Measurements from ENCODE around the gene TSPAN14.

DNA sequence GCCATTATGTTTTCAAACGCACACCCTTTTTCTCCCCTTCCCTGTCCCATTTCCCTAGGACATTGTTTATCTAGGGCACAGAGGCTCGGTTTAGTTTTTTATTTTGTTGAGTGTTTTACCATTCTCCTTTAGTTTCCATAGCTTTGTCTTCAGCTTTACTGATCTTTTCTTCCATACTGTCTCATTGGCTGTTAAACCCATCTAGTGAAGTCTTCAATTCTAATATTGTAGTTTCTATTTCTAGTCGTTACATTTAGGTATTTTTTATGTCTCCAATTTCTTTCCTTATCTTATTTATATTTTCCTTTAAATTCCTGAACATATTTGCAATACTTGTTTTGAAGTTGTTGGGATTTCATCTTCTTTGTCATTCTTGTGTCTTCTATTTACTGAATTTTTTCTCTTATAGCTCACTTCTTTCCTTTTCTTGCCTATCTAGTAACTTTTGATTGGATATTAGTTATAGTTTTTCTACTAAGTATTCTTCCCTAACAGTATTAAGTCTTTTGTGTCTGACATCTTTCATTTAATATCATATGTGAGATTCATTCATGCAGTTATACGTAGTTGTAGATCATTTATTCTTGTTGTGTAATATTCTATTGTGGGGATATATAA is 42.6 kb downstream of the TSPAN14 start:
- TF ChIP-seq, protein P1, sequence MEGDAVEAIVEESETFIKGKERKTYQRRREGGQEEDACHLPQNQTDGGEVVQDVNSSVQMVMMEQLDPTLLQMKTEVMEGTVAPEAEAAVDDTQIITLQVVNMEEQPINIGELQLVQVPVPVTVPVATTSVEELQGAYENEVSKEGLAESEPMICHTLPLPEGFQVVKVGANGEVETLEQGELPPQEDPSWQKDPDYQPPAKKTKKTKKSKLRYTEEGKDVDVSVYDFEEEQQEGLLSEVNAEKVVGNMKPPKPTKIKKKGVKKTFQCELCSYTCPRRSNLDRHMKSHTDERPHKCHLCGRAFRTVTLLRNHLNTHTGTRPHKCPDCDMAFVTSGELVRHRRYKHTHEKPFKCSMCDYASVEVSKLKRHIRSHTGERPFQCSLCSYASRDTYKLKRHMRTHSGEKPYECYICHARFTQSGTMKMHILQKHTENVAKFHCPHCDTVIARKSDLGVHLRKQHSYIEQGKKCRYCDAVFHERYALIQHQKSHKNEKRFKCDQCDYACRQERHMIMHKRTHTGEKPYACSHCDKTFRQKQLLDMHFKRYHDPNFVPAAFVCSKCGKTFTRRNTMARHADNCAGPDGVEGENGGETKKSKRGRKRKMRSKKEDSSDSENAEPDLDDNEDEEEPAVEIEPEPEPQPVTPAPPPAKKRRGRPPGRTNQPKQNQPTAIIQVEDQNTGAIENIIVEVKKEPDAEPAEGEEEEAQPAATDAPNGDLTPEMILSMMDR (IDR thresholded peaks at IDR 0.05): no peak
- TF ChIP-seq POLR2A (IDR thresholded peaks at IDR 0.05) (no peak), EP300 (IDR thresholded peaks at IDR 0.05) (no peak)
